Thoracic aorta (tissue), 2 donors: ENCODE data around the gene ARMC7. TPM values are rescaled to one million over a fixed set of nuclear protein-coding genes. Genes with fewer than 3 reads are reported as not detected.
"Not testable (repeated sequence)": the region's sequence is repeated elsewhere in the genome, so short reads cannot be mapped to it uniquely, and the experiment has no call there.

Experiments
- ATAC-seq: fragments of 150-250 bp; one replicate; pipeline ENCODE4 v1.8.0; 2017; ENCODE audit warnings: low read depth; ENCODE audit not compliant: insufficient number of reproducible peaks, low FRiP score
- DNase-seq: peaks from one replicate; pipeline ENCODE4 v3.0.0-alpha.2; 2020; ENCODE audit warnings: low spot score
- H3K27ac ChIP-seq, 2 donors: fragments of 200-600 bp; sonication (generic); 1 replicate in 1 of 2; 2 replicates in 1 of 2; pipeline ENCODE4 v1.5.1; 2016; ENCODE audit warnings: mild to moderate bottlenecking in 2 of 2, moderate library complexity in 2 of 2
- H3K27me3 ChIP-seq: fragments of 200-600 bp; sonication (generic); replicated peaks from 2 replicates; pipeline ENCODE4 v1.6.0; 2016; ENCODE audit warnings: mild to moderate bottlenecking; ENCODE audit not compliant: insufficient read depth
- H3K36me3 ChIP-seq: fragments of 200-600 bp; sonication (generic); one replicate; pipeline ENCODE4 v1.5.1; 2016
- H3K4me1 ChIP-seq, 2 donors: fragments of 200-600 bp; sonication (generic); 1 replicate in 1 of 2; 2 replicates in 1 of 2; pipeline versions ENCODE4 v1.5.1 to v1.6.0; 2016; ENCODE audit warnings: low read depth in 2 of 2, mild to moderate bottlenecking in 1 of 2; ENCODE audit not compliant: control insufficient read depth in 1 of 2
- H3K4me3 ChIP-seq: fragments of 200-600 bp; sonication (generic); 2 replicates; pipeline ENCODE4 v1.5.1; 2016; ENCODE audit warnings: mild to moderate bottlenecking
- H3K9me3 ChIP-seq: fragments of 200-600 bp; sonication (generic); 2 replicates; pipeline ENCODE4 v1.5.1; 2016
- CTCF ChIP-seq: fragments of 200-600 bp; sonication (generic); IDR thresholded peaks from one replicate; pipeline ENCODE4 v1.5.1; 2019; ENCODE audit warnings: antibody characterized with exemption
- total RNA-seq, 2 donors: library from RNA; depleted of rRNA; stranded (reverse); fragments of >200 nt; gene quantifications; one replicate each; pipeline versions ENCODE4 v1.1.0 to v1.2.3, GENCODE V29; 2016

The ARMC7 gene
- total RNA-seq, 2 donors from 2014 or later, result 6.1 to 7.6 TPM

GRCh38 chr17:75131278-75132017 is 21.7 kb downstream of the ARMC7 start, which contains the start of gene NT5C:
TSS of gene NT5C (minus strand) at chr17:75131742. CDS start at chr17:75131707, 35 bp downstream.
- peak; percentile 67 for TF ChIP-seq CTCF
- H3K9me3 ChIP-seq, result no peaks in the 10 kb centered on the region
- peak within 1 kb of the TSS; percentile 98 for H3K4me3 ChIP-seq
- H3K27me3 ChIP-seq, result no peaks in the 10 kb centered on the region
- peak within 1 kb of the TSS; percentile 89 for H3K27ac ChIP-seq
- peak; percentile 41 for ATAC-seq
- DNase-seq, result peak; percentile 33
- peaks cover 2% of the 10 kb centered on the region for H3K36me3 ChIP-seq
- H3K4me1 ChIP-seq, result peaks cover 3 to 11% of the 10 kb centered on the region in 2 donors

- not testable (repeated sequence) for ATAC-seq, H3K9me3 ChIP-seq, H3K36me3 ChIP-seq, H3K27me3 ChIP-seq, DNase-seq
- peak overlapping the region; percentile 98 for H3K4me3 ChIP-seq
- H3K27ac ChIP-seq, result peak overlapping the region; percentile 89
- H3K4me1 ChIP-seq, result peaks cover 3 to 11% of the 10 kb centered on the region in 2 donors
Measured at GRCh38 chr17:75132018-75133000, 22.5 kb downstream of the ARMC7 start.

GRCh38 chr17:75133001-75133400 is 23.2 kb downstream of the ARMC7 start:
- no peaks in the 10 kb centered on the region for H3K27me3 ChIP-seq
- H3K4me3 ChIP-seq, result no peak overlapping the region
- H3K27ac ChIP-seq, result no peak overlapping the region
- H3K36me3 ChIP-seq, result peaks cover 2% of the 10 kb centered on the region
- no peak for ATAC-seq
- TF ChIP-seq CTCF, result no peak
- peaks cover 3 to 11% of the 10 kb centered on the region in 2 donors for H3K4me1 ChIP-seq
- DNase-seq, result no peak
- H3K9me3 ChIP-seq, result no peaks in the 10 kb centered on the region

- H3K4me3 ChIP-seq, H3K27me3 ChIP-seq, H3K36me3 ChIP-seq, H3K27ac ChIP-seq, DNase-seq, ATAC-seq, H3K9me3 ChIP-seq: not testable (repeated sequence)
- peaks cover 3 to 11% of the 10 kb centered on the region in 2 donors for H3K4me1 ChIP-seq
Measured at GRCh38 chr17:75133607-75134347, 24.0 kb downstream of the ARMC7 start.

GRCh38 chr17:75135452-75135851 is 25.7 kb downstream of the ARMC7 start:
- TF ChIP-seq CTCF, result no peak
- no peaks in the 10 kb centered on the region for H3K36me3 ChIP-seq
- H3K4me1 ChIP-seq, result peaks cover 3 to 5% of the 10 kb centered on the region in 2 donors
- no peak overlapping the region for H3K27ac ChIP-seq
- DNase-seq, result no peak
- no peak for ATAC-seq
- H3K27me3 ChIP-seq, result no peaks in the 10 kb centered on the region
- no peaks in the 10 kb centered on the region for H3K9me3 ChIP-seq
- no peak overlapping the region for H3K4me3 ChIP-seq
